ENCODE results near the gene APCDD1L. TPM values are rescaled to one million over a fixed set of nuclear protein-coding genes. Genes with fewer than 3 reads are reported as not detected.

Gene APCDD1L
- total RNA-seq, 4 donors from 2014 or later, result 0.07 to 0.22 TPM; not detected in 2

DNA sequence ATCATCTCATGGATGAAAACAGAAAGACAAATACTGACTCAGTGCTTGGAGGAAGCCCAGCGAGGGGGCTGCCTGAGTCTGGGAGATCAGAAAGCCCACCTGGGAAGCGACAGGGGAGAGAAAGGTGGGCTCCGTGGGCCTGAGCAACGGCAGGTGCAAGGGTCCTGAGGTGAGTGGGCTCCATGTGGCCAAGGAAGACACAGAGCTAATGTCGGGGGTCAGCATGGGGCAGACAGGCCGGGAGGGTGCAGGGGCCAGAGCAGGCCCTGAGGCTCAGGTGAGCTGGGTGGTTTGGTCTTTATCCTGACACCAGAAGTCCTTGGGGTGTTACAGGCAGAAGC is 18.8 kb downstream of the APCDD1L start:
- intact Hi-C loops (cut with DNase I; ENCODE audit: low total_unique reads) (no loop called here), in situ Hi-C loops (cut with MboI; ENCODE audit: low sequenced_read_pairs in 4 of 4) (no loop called here)
- H3K27ac ChIP-seq, result no peak overlapping the region
- no peaks in the 10 kb centered on the region for H3K9me3 ChIP-seq
- no peaks in the 10 kb centered on the region for H3K36me3 ChIP-seq
- no peaks in the 10 kb centered on the region for H3K27me3 ChIP-seq
- ATAC-seq (no peak), DNase-seq (no peak)
- no peak overlapping the region for H3K4me3 ChIP-seq
- H3K4me1 ChIP-seq, result no peaks in the 10 kb centered on the region
- no peak for TF ChIP-seq POLR2A (IDR thresholded peaks at IDR 0.05)
- no peak for TF ChIP-seq CTCF (IDR thresholded peaks at IDR 0.05 in 4 of 5, conservative IDR thresholded peaks at IDR 0.05 in 1 of 5)

- in situ Hi-C loops (cut with MboI; ENCODE audit: low sequenced_read_pairs in 4 of 4), result no loop called here
- H3K4me1 ChIP-seq, result no peaks in the 10 kb centered on the region
- no peaks in the 10 kb centered on the region for H3K9me3 ChIP-seq
- no peak overlapping the region for H3K27ac ChIP-seq
- DNase-seq (no peak), ATAC-seq (no peak)
- TF ChIP-seq CTCF (IDR thresholded peaks at IDR 0.05 in 4 of 5, conservative IDR thresholded peaks at IDR 0.05 in 1 of 5) (no peak), POLR2A (IDR thresholded peaks at IDR 0.05) (no peak)
- no peaks in the 10 kb centered on the region for H3K27me3 ChIP-seq
- H3K4me3 ChIP-seq, result no peak overlapping the region
- intact Hi-C loops (cut with DNase I; ENCODE audit: low total_unique reads), result no loop called here
- no peaks in the 10 kb centered on the region for H3K36me3 ChIP-seq
These were observed 19.4 kb downstream of the APCDD1L start for GRCh38 chr20:58495623-58496428.

DNA sequence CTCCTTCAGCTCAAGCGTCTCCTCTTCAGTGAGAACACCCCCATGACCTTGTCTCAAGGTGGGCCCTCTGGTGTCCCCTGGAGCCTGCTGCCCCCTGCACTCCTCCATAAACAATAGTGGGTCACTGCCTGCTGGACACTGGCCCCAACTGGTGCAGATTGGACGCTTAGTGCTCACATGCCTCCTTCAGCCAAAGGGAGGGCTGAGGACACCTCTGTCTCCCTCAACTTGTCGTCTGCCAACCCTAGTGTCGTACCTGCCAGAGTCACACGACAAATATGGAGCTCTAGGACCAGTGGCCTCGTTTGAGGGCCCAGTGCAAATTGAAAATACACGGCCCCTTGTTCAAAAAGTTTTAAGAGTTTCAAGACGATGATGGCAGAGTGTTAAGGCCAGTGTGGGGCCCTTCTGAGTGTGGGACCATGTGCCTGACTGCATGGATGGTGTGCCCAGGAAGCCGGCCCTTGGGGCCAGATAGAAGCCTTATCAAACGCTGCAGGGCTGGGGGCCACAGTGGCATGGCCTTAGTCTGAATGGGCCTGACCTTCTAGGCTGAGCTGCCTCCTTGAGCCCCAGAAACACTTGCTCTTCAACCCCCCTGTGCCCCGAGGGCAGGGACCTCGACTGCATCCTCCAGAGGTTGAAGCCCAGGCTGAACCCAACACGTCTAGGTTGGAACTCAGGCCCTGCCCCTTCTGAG is 20.1 kb downstream of the APCDD1L start:
- in situ Hi-C loops (cut with MboI; ENCODE audit: low sequenced_read_pairs in 4 of 4), result no loop called here

DNA sequence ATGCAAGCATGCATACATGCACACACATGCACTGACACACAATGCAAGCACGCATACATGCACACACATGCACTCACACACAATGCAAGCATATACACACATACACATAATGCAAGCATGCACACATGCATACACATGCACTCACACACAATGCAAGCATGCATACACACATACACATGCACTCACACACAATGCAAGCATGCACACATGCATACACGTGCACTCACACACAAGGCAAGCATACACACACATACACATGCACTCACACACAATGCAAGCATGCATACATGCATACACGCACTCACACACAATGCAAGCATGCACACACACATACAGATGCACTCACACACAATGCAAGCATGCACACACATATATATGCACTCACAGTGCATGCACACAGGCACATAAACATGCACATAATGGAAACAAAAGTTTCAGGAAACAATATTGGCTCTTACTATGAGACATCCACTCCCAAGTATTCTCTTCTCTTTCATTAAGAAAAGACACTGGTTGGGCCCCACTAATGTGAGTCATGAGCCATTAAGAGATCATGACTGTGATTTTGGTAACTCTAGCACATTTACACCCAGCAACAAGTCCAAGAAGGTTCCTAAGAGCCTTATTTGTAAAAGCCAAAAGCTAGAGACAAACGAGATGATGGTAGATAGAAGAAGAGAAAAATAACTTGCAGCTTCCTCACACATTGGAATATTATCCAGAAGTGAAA is 22.2 kb downstream of the APCDD1L start:
- H3K27ac ChIP-seq, result no peak overlapping the region
- H3K4me3 ChIP-seq, result no peak overlapping the region
- H3K9me3 ChIP-seq, result no peaks in the 10 kb centered on the region
- in situ Hi-C loops (cut with MboI; ENCODE audit: low sequenced_read_pairs in 4 of 4) (no loop called here), intact Hi-C loops (cut with DNase I; ENCODE audit: low total_unique reads) (no loop called here)
- no peaks in the 10 kb centered on the region for H3K36me3 ChIP-seq
- no peaks in the 10 kb centered on the region for H3K27me3 ChIP-seq
- DNase-seq (no peak), ATAC-seq (no peak)
- H3K4me1 ChIP-seq, result no peaks in the 10 kb centered on the region
- TF ChIP-seq POLR2A (IDR thresholded peaks at IDR 0.05), result no peak
- TF ChIP-seq CTCF (IDR thresholded peaks at IDR 0.05 in 4 of 5, conservative IDR thresholded peaks at IDR 0.05 in 1 of 5), result no peak

More for the DNA sequence above, 20.1 kb downstream of the APCDD1L start:
- Histone ChIP-seq H3K36me3 (no peaks in the 10 kb centered on the region), H3K27ac (no peak overlapping the region), H3K9me3 (no peaks in the 10 kb centered on the region), H3K4me3 (no peak overlapping the region), H3K27me3 (no peaks in the 10 kb centered on the region), H3K4me1 (no peaks in the 10 kb centered on the region)
- DNase-seq (no peak), ATAC-seq (no peak)
- TF ChIP-seq CTCF (IDR thresholded peaks at IDR 0.05 in 4 of 5, conservative IDR thresholded peaks at IDR 0.05 in 1 of 5) (no peak), POLR2A (IDR thresholded peaks at IDR 0.05) (no peak)
- intact Hi-C loops (cut with DNase I; ENCODE audit: low total_unique reads), result no loop called here

All from gastrocnemius medialis (tissue), 4 donors.